Measurements from ENCODE around the gene AP2M1. TPM values are rescaled to one million over a fixed set of nuclear protein-coding genes. Genes with fewer than 3 reads are reported as not detected.

The AP2M1 gene
- total and polyA plus RNA-seq, 2 donors (not counting 3 experiments of a cell fraction or from before 2014, with no cell fraction given) = 431 to 602 TPM

GRCh38 chr3:184166671-184167070, 8.0 kb upstream of the AP2M1 start:
- BruUV-seq (replicated peaks) = no TSS peak
- Histone ChIP-seq H3K4me3 (replicated peaks in 1 of 3; ENCODE audit: insufficient read depth in 1 of 3, low read depth in 1 of 3, low read length in 3 of 3) (no peak overlapping the region), H3K9me1 (replicated peaks; ENCODE audit: control insufficient read depth, extremely low read depth, insufficient read depth, low read length) (no peaks in the 10 kb centered on the region), H3K27ac (ENCODE audit: insufficient read depth, low read depth, low read length) (no peak overlapping the region), H3K79me2 (ENCODE audit: control insufficient read depth, insufficient read depth, low read length) (peaks cover 3% of the 10 kb centered on the region), H3K36me3 (ENCODE audit: control insufficient read depth in 2 of 2, extremely low read depth in 1 of 2, insufficient read depth in 2 of 2, low read length in 2 of 2) (peaks cover 8 to 64% of the 10 kb centered on the region in 2 experiments), H3K9me3 (replicated peaks; ENCODE audit: control insufficient read depth, insufficient read depth, low read length) (no peaks in the 10 kb centered on the region), H3K27me3 (ENCODE audit: control insufficient read depth in 2 of 2, insufficient read depth in 2 of 2, low read length in 2 of 2) (no peaks in the 10 kb centered on the region), H4K20me1 (replicated peaks; ENCODE audit: control insufficient read depth, extremely low read depth, insufficient read depth, low read length) (no peaks in the 10 kb centered on the region), H2AFZ (ENCODE audit: low read depth, low read length) (no peak overlapping the region), H3K4me1 (ENCODE audit: control insufficient read depth, extremely low read depth, insufficient read depth, low read length) (peaks cover 5% of the 10 kb centered on the region), H3K4me2 (ENCODE audit: insufficient read depth, low read length) (no peak overlapping the region), H3K9ac (replicated peaks; ENCODE audit: extremely low read depth, insufficient read depth, low read length) (no peak overlapping the region)
- dilution Hi-C loops (cut with MboI; ENCODE audit: extremely low pct_ligation_motif_present, low sequenced_read_pairs) (no loop called here), intact Hi-C loops (cut with micrococcal nuclease) (no loop called here)
- DNase-seq (ENCODE audit: low read depth, low spot score) (no peak), FAIRE-seq (no peak)
- ChIA-PET CTCF (no interaction called here), POLR2A (no interaction called here)
- TF ChIP-seq FOS (IDR thresholded peaks at IDR 0.05; ENCODE audit: borderline replicate concordance, insufficient read depth, low read length) = no peak
- TF ChIP-seq POLR2A (IDR thresholded peaks at IDR 0.05; ENCODE audit: low read depth, low read length) = no peak
- no peak for TF ChIP-seq MAX (IDR thresholded peaks at IDR 0.05; ENCODE audit: insufficient read depth, insufficient read length)
- no peak for TF ChIP-seq POLR2AphosphoS5 (IDR thresholded peaks at IDR 0.05; ENCODE audit: insufficient read depth, low read depth, low read length)
- TF ChIP-seq CTCF (IDR thresholded peaks at IDR 0.05; ENCODE audit: extremely low read depth in 1 of 2, insufficient read depth in 1 of 2, low read depth in 1 of 2, low read length in 2 of 2) = no peak
- TF ChIP-seq EZH2 (IDR thresholded peaks at IDR 0.05; ENCODE audit: borderline replicate concordance, low read depth, low read length, severe bottlenecking) = no peak
- TF ChIP-seq JUN (IDR thresholded peaks at IDR 0.05; ENCODE audit: borderline replicate concordance, insufficient read depth, insufficient read length, low read depth) = no peak
- no peak for TF ChIP-seq GATA2 (IDR thresholded peaks at IDR 0.05; ENCODE audit: insufficient read depth, insufficient read length, low read depth, low read length)

Data from endothelial cell of umbilical vein (primary cell).